ENCODE data around the gene CREBBP.

Gene CREBBP

GRCh38 chr16:3792472-3793012 lies 88.0 kb downstream of the CREBBP start:
- in situ Hi-C loops (cut with MboI; ENCODE audit: low sequenced_read_pairs, unreplicated experiment), result no loop called here
- no peak for TF ChIP-seq CTCF (IDR thresholded peaks at IDR 0.05; ENCODE audit: borderline replicate concordance, control extremely low read depth, extremely low read depth, insufficient read depth, missing control alignments)
- no peak for DNase-seq (ENCODE audit: low spot score)

- no peak for DNase-seq (ENCODE audit: low spot score)
- in situ Hi-C loops (cut with MboI; ENCODE audit: low sequenced_read_pairs, unreplicated experiment), result no loop called here
- no peak for TF ChIP-seq CTCF (IDR thresholded peaks at IDR 0.05; ENCODE audit: borderline replicate concordance, control extremely low read depth, extremely low read depth, insufficient read depth, missing control alignments)
Measured at GRCh38 chr16:3791701-3792100, 88.8 kb downstream of the CREBBP start.

GRCh38 chr16:3789375-3790099 lies 91.0 kb downstream of the CREBBP start:
- in situ Hi-C loops (cut with MboI; ENCODE audit: low sequenced_read_pairs, unreplicated experiment), result no loop called here
- TF ChIP-seq CTCF (IDR thresholded peaks at IDR 0.05; ENCODE audit: borderline replicate concordance, control extremely low read depth, extremely low read depth, insufficient read depth, missing control alignments), result no peak
- DNase-seq (ENCODE audit: low spot score), result peak; percentile 77

GRCh38 chr16:3788711-3789374 lies 91.7 kb downstream of the CREBBP start:
- TF ChIP-seq CTCF (IDR thresholded peaks at IDR 0.05; ENCODE audit: borderline replicate concordance, control extremely low read depth, extremely low read depth, insufficient read depth, missing control alignments), result no peak
- DNase-seq (ENCODE audit: low spot score), result no peak
- in situ Hi-C loops (cut with MboI; ENCODE audit: low sequenced_read_pairs, unreplicated experiment), result no loop called here

- in situ Hi-C loops (cut with MboI; ENCODE audit: low sequenced_read_pairs, unreplicated experiment), result no loop called here
- no peak for TF ChIP-seq CTCF (IDR thresholded peaks at IDR 0.05; ENCODE audit: borderline replicate concordance, control extremely low read depth, extremely low read depth, insufficient read depth, missing control alignments)
- DNase-seq (ENCODE audit: low spot score), result peak; percentile 65
Measured at GRCh38 chr16:3787924-3788661, 92.4 kb downstream of the CREBBP start.

GRCh38 chr16:3785413-3785812 lies 95.1 kb downstream of the CREBBP start:
- no peak for TF ChIP-seq CTCF (IDR thresholded peaks at IDR 0.05; ENCODE audit: borderline replicate concordance, control extremely low read depth, extremely low read depth, insufficient read depth, missing control alignments)
- no peak for DNase-seq (ENCODE audit: low spot score)
- in situ Hi-C loops (cut with MboI; ENCODE audit: low sequenced_read_pairs, unreplicated experiment), result no loop called here

All from GM13976 (cell line).